GM21825 (cell line): ENCODE data around the gene NHSL2.
"Not testable (repeated sequence)": the region's sequence is repeated elsewhere in the genome, so short reads cannot be mapped to it uniquely, and the experiment has no call there.

Experiments used
- ATAC-seq: cut with Tn5 transposase; IDR thresholded peaks from one replicate; pipeline ENCODE4 v1.9.1; 2021; ENCODE audit warnings: mild to moderate bottlenecking, moderate library complexity; ENCODE audit not compliant: unreplicated experiment

Gene NHSL2

GRCh38 chrX:72038868-72039267 is 128.2 kb downstream of the NHSL2 start:
- ATAC-seq = no peak

- ATAC-seq = no peak
Measured at GRCh38 chrX:72040506-72040905, 129.9 kb downstream of the NHSL2 start.

GRCh38 chrX:72041176-72041575 is 130.5 kb downstream of the NHSL2 start:
- no peak for ATAC-seq

- ATAC-seq = no peak
Measured at GRCh38 chrX:72041871-72042851, 131.5 kb downstream of the NHSL2 start.

- ATAC-seq = no peak
Measured at GRCh38 chrX:72042852-72043248, 132.2 kb downstream of the NHSL2 start.

- ATAC-seq = no peak
Measured at GRCh38 chrX:72043636-72044035, 133.0 kb downstream of the NHSL2 start.

- ATAC-seq = no peak
Measured at GRCh38 chrX:72045141-72045540, 134.5 kb downstream of the NHSL2 start.

GRCh38 chrX:72045552-72046277 is 135.1 kb downstream of the NHSL2 start:
- ATAC-seq = no peak

- no peak for ATAC-seq
Measured at GRCh38 chrX:72046447-72046846, 135.8 kb downstream of the NHSL2 start.

- no peak for ATAC-seq
Measured at GRCh38 chrX:72048510-72049455, 138.1 kb downstream of the NHSL2 start.

- ATAC-seq = no peak
Measured at GRCh38 chrX:72050011-72050410, 139.4 kb downstream of the NHSL2 start.

GRCh38 chrX:72051589-72051988 is 140.9 kb downstream of the NHSL2 start:
- ATAC-seq = no peak

GRCh38 chrX:72052415-72053090 is 141.9 kb downstream of the NHSL2 start:
- ATAC-seq = no peak

GRCh38 chrX:72053508-72053907 is 142.9 kb downstream of the NHSL2 start:
- ATAC-seq = no peak

GRCh38 chrX:72054779-72055489 is 144.3 kb downstream of the NHSL2 start:
- ATAC-seq = no peak

GRCh38 chrX:72057331-72057730 is 146.7 kb downstream of the NHSL2 start:
- ATAC-seq = no peak

- ATAC-seq = no peak
Measured at GRCh38 chrX:72057849-72058248, 147.2 kb downstream of the NHSL2 start.

- not testable (repeated sequence) for ATAC-seq
Measured at GRCh38 chrX:72058346-72058745, 147.7 kb downstream of the NHSL2 start.

- ATAC-seq = no peak
Measured at GRCh38 chrX:72060196-72060920, 149.7 kb downstream of the NHSL2 start.
